ENCODE data around the gene DLG5.
"Not testable (repeated sequence)": the region's sequence is repeated elsewhere in the genome, so short reads cannot be mapped to it uniquely, and the experiment has no call there.

Gene DLG5

GRCh38 chr10:77763453-77764430 lies 162.8 kb downstream of the DLG5 start:
- no peak for DNase-seq (ENCODE audit: low spot score)

GRCh38 chr10:77758406-77758805 lies 168.1 kb downstream of the DLG5 start:
- not testable (repeated sequence) for DNase-seq (ENCODE audit: low spot score)

DNA sequence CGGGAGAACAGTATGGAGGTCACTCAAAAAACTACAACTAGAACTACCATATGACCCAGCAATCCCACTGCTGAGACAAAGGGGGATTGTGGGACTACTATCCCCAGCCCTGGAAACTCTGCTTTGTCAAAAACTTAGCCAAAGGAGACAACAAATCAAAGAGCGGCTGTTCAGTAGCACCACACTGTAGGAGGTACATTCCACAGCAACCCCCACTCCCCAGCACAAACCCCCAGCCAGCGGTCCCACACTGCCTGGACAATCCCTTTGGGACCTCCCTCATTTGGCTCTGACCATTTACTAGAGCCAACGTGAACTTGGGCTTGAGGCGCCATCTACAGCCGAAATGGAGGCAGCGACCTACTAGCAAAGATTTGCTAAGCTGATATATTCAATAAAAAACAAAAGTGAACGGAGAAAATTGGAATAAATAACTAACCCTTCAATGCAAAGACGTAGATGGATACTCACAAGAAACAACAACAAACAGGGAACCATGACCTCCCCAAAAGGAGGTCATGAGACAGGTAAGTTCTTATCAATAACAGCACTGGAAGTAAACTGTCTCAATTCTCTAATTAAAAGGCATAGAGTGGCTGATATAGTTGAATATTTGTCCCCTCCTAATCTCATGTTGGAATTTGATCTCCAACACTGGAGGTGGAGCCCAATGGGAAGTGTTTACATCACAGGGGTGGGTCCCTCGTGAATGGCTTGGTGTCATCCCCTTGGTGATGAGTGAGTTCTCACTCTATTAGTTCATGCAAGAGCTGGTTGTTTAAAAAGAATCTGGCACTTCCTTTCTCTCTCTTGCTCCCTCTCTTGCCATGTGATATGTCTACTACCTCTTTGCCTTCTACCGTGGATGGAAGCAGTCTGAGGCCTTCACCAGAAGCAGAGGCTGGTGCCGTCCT lies 170.0 kb downstream of the DLG5 start:
- DNase-seq (ENCODE audit: low spot score): no peak

DNA sequence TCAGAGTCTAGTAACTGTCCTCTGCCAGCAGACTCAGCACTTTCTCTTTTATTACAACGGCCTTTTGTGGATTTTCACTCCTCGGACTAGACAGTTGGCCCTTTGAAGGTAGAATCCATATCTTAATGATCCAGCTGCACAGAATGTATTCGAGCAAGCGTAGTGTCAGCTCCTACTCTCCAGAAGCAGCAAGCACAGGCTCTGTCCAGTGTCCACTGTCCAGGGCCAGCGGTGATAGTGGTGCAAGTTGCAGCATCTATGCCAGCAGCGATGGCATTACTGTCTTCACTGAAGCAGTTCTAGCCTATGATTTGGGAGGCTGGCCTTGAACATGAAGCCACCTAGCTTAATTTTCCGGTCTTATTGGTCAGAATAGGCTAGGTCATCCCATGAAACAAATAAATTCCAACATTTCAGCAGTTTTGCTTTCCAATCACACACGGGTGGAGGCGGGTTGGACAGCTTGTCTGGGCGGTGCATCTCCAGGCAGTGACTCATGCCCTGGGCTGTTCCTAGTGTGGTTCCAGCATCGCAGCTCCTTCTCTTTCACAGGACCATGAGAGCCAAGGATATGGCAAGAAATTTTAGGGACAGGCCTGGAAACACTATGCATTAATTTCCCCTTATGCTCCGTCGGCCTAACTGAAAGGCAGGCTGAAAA lies 180.4 kb downstream of the DLG5 start:
- no peak for DNase-seq (ENCODE audit: low spot score)

GRCh38 chr10:77744245-77744644 lies 182.3 kb downstream of the DLG5 start:
- DNase-seq (ENCODE audit: low spot score): no peak

DNA sequence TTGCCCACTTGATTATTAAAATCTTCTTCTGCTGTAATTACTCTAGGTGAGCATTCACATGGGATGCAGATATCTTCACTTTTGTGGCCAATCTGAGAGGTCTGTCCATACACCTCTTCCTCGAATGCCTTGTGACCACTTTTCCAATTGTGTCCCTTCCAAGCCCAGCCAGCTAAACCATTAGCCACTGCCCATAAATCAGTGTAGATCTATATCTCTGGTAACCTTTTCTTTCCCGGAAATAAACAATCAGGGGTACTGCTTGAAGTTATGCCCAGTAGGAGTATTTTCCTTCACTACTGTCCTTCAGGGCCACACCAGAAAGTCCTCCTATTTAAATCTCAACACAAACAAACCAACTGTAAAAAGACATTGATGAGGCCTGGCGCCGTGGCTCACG lies 184.4 kb downstream of the DLG5 start:
- DNase-seq (ENCODE audit: low spot score): no peak

DNA sequence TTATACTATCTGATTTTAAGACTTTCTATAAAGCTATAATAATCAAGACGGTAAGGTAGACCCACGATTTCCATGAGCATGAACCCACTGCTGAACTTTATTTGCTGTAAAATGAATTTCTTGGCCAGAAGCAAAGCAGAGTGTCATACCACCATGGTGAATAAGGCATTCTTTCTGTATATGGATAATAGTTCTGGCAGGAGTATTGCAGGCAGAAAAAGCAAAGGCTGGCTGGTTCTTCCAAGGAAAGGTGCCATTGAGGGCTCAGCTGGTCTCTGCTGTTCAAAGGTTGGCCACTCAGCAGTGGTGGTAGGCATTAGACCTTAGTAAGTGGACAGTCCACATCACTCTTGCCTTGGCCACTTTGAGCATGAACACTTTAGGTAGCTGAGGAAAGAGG lies 184.8 kb downstream of the DLG5 start:
- DNase-seq (ENCODE audit: low spot score): no peak

Data from putamen (tissue), 1 donor.